Stimulated activated CD4-positive, alpha-beta T cell treated with anti-CD3 and anti-CD28 coated beads, TNF-alpha, amount 100 ng/mL, for 4 hours (primary cell): Measurements from ENCODE around the gene WDR77.
A peak's percentile ranks its signal among the peaks of the same experiment; 100 is the strongest.

ENCODE experiments used
- DNase-seq, 3 experiments: peaks; one replicate each; pipeline ENCODE4 v3.0.0-alpha.2; 2020; ENCODE audit warnings: low read depth in 3 of 3

WDR77 gene

GRCh38 chr1:111469539-111469938, 20.5 kb upstream of the WDR77 start:
- DNase-seq: no peak

DNA sequence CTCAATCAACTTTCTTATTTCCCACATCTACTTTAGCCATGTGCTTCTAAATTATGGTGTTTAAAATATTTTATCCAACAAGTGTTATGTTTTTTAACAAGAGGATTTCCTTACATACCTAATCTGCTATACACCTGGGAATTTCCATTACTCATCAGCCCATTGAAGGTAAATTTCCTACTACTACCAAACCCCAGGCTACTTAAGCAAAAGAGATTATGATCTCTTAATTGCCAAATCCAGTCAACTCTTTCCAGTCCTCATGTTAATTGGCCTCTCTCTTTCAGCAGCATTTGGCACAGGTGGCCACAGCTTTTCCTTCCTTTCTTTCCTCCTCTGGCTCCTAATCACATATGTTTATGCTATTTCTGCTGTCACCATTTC, 19.7 kb upstream of the WDR77 start:
- DNase-seq: no peak

GRCh38 chr1:111467865-111468716, 19.0 kb upstream of the WDR77 start:
- no peak for DNase-seq

- DNase-seq: no peak
Observed at GRCh38 chr1:111466480-111466879, 17.4 kb upstream of the WDR77 start.

DNA sequence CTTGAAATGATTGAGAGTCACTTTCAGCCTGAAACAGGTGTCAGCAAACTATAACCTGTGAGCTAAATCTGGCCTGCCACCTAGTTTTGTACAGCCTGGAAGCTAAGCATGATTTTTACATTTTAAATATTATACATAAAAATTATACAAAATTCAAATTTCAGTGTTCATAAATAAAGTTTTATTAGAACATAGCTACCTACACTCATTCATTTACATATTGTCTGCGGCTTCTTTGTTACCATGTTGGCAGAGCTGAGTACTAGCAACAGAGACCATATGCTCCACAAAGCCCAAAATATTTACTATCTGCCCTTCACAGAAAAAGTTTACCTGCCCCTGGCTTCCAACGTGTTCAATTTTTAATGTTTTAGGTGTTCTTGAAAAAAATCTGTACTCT, 16.7 kb upstream of the WDR77 start:
- DNase-seq: no peak

GRCh38 chr1:111463029-111463683, 14.1 kb upstream of the WDR77 start:
- DNase-seq: no peak

DNA sequence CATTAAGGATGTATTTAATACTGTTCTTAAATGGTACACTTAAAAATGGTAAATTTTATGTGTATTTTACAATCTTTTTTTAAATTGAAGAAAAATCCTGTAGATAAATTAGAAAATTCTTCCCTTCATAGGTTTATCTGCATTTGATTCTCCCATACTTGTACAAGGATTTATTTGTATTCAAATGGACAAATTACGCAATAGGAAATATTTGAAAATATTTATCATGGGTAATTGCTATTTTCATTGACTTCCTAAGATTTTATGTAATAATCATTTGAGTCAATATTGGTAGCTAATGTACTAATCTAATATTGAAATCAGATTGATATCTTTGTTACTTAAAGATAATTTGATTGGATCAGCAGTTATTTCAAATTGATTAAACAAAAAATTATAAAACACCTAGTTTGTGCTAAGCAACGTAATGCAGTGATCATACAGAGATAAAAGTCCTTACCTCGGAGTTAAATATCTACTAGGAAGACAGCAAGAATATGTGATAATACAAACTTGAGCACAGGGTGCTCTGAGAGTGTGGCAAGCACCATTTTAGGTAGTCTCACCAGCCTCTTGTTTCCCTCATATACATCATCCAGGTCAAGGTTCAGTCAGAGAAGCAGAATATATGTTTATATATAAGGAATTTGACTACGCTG, 13.4 kb upstream of the WDR77 start:
- DNase-seq: no peak

- DNase-seq: no peak
Observed at GRCh38 chr1:111461765-111462164, 12.7 kb upstream of the WDR77 start.

- no peak for DNase-seq
Observed at GRCh38 chr1:111455642-111456031, 6.6 kb upstream of the WDR77 start.

DNA sequence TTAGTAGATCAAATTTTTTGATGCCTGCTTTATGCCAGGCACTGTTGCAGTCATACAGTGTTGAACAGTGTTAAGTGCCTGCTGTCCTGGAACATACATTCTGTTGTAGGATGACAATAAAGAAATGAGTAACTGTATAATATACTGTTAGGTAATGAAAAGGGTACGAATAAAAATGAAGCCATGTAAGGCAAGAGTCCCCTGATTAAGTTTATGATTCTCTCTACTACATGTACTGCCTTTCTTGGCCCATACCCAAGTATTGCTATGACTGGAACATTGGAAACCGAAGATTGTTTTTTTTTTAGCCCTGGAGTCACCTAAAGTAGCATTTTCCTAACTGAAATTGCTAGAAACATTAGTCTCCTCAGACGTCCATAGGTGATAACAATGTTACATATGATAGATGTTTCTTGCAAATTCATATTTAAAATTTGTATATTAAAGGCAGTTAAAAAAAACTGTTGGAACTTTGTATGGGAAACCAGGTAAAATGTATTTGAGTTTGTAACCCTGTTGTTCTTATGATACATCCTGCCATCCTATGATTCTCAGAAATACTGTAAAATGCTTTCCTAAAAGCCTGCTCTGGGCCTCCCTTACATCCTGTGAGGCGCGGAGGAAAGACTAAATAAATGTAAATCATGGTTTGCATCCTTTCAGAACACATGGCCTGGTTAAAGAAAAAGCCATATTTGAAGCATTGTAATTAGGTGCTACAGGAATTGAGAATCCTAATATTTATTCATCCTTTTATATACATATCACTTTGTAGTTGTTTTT, 6.0 kb upstream of the WDR77 start:
- no peak for DNase-seq

- no peak for DNase-seq
Observed at GRCh38 chr1:111453706-111454105, 4.7 kb upstream of the WDR77 start.

DNA sequence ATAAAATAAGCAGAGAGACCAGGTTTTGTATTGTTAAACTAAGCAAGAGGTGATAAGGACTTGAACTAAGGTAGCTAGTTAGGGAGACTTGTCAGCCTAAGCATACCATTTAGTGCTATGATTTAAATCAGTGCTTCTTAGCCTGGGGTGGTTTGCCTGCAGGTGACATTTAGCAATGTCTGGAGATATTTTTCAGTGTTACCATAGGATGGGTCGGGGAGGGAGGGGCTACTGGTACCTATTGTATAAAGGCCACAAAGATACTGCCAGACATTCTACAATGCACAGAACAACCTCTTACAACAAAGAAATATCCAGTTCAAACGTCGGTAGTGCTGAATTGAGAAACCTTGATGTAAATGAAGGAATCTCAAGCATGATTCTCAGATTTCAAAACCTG, 3.5 kb upstream of the WDR77 start:
- no peak for DNase-seq

- DNase-seq: no peak
Observed at GRCh38 chr1:111450185-111450584, 1.1 kb upstream of the WDR77 start.

- DNase-seq: no peak
Observed at GRCh38 chr1:111449703-111450017, 604 bp upstream of the WDR77 start.

DNA sequence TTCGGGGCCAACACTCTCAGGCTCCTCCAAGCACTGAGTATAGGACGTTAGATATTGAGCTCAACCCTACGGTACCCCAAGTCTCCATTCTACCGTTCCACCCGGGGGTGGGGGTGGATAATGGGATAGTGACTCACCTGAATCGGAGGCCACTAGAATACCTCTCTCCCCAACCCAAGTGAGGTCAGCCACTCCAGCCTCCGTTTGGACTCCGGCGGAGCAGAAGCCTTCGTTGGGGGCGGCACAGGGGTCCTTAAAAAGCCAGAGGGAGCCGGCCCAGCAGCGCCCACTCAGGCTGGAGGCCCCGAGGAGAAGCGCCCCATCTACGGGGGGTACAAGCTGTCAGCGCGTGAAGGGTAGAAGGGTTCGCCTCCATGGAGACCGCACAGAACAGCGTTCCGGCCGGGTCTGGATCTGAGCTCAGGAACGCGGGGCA, 556 bp downstream of the WDR77 start:
- DNase-seq: peak in 1 of 3 experiments; percentile 9

- no peak for DNase-seq
Observed at GRCh38 chr1:111446967-111447892, 1.8 kb downstream of the WDR77 start.

DNA sequence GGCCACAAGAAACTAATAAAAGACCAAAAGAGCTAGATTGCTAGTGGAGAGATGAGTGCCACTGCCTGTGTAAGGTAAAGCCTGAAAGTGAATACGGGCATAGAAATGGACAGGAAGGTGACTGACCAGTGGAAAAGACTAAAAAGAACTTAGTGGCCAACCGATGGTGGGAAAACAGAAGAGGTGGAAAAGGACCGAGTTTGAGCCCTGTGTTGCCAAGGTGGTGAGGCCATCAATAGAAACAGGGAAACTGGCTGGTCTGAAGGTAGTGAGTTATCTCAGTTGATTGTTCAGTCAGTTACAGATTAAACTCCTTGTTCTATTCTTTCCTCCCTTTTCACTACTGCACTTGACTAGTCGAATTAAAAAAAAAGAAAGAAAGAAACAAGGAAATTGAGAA, 2.5 kb downstream of the WDR77 start:
- no peak for DNase-seq

GRCh38 chr1:111444031-111444430, 5.0 kb downstream of the WDR77 start:
- no peak for DNase-seq

DNA sequence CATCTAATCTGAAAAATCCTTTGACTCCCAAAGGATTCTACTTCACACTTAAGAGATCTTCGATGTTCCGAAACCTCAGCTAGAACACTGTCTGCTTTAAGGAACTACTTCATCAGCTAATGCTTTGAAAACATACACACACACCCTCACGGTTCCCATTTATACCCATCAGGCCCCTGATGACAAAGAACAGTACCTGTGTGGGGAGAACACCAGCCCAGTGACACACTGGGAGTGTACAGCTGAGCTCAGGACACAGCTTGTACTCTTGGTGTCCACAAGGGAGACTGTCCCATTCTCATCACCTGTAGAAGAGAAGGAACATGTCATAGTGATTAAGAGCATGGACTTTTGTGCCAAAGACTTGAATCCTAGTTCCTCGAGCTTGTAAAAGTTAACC, 6.6 kb downstream of the WDR77 start:
- no peak for DNase-seq

- peak; percentile 18 to 45 (median 40) for DNase-seq
Observed at GRCh38 chr1:111441573-111442192, 7.4 kb downstream of the WDR77 start.
